Stomach (tissue), 4 donors: ENCODE measurements around the gene GJC3.

Experiments
- POLR2A ChIP-seq, 4 donors: fragments of 450-650 bp; IDR thresholded peaks; one replicate each; pipeline ENCODE4 v1.6.1; 2016; ENCODE audit warnings: antibody characterized with exemption in 4 of 4, control low read depth in 2 of 4, mild to moderate bottlenecking in 1 of 4, moderate library complexity in 1 of 4
- POLR2AphosphoS5 ChIP-seq, 3 donors: sonication (generic); formaldehyde crosslinking; IDR thresholded peaks; one replicate each; pipeline ENCODE4 v1.6.1; 2016; ENCODE audit warnings: antibody characterized with exemption in 3 of 3
- TF ChIP-seq, protein P1 (sequence below), 7 experiments: fragments of 450-650 bp in 4 of 7; fragments of 200-600 bp in 3 of 7; sonication (generic) in 3 of 7; IDR thresholded peaks; one replicate each; pipeline ENCODE4 v1.5.1; 2016 to 2019; ENCODE audit warnings: antibody characterized with exemption in 7 of 7, control low read depth in 2 of 7, mild to moderate bottlenecking in 1 of 7

DNA sequence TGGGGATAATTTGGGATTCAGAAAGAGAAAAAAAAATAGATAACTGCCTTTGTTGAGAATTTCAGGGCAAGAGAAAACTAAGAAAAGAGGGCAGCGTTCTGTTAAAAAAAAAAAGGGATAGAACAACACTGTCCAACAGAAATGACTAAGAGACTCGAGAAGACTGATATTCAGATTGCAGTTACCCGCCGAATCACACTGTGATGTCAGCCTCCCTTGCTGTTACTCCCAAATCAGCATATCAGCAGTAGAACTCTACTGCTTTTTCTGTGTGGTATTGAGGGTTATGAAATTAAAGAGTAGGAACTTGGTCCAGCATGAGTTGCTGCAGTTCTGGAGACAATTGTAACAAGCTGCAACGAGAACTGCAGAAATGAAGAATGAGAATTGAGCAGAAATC lies 1.9 kb downstream of the GJC3 start:
- TF ChIP-seq POLR2A (IDR thresholded peaks at IDR 0.05) (no peak), POLR2AphosphoS5 (IDR thresholded peaks at IDR 0.05) (no peak)
- TF ChIP-seq, protein P1, sequence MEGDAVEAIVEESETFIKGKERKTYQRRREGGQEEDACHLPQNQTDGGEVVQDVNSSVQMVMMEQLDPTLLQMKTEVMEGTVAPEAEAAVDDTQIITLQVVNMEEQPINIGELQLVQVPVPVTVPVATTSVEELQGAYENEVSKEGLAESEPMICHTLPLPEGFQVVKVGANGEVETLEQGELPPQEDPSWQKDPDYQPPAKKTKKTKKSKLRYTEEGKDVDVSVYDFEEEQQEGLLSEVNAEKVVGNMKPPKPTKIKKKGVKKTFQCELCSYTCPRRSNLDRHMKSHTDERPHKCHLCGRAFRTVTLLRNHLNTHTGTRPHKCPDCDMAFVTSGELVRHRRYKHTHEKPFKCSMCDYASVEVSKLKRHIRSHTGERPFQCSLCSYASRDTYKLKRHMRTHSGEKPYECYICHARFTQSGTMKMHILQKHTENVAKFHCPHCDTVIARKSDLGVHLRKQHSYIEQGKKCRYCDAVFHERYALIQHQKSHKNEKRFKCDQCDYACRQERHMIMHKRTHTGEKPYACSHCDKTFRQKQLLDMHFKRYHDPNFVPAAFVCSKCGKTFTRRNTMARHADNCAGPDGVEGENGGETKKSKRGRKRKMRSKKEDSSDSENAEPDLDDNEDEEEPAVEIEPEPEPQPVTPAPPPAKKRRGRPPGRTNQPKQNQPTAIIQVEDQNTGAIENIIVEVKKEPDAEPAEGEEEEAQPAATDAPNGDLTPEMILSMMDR (IDR thresholded peaks at IDR 0.05), result no peak
